ENCODE measurements around the gene RAX2. TPM values are rescaled to one million over a fixed set of nuclear protein-coding genes. Genes with fewer than 3 reads are reported as not detected.

The RAX2 gene
- not detected for polyA plus RNA-seq (2012; ENCODE audit: insufficient read depth, insufficient read length, low read depth)

- no peak for DNase-seq
- TF ChIP-seq CTCF (IDR thresholded peaks at IDR 0.05; ENCODE audit: low read depth, low read length), result no peak
- peaks cover 13% of the 10 kb centered on the region for H3K36me3 ChIP-seq
- H3K4me3 ChIP-seq (ENCODE audit: low read depth, low read length), result no peak within 1 kb of the TSS
- no peaks in the 10 kb centered on the region for H3K27me3 ChIP-seq
- no peaks in the 10 kb centered on the region for H3K9me3 ChIP-seq
- H3K4me1 ChIP-seq, result no peaks in the 10 kb centered on the region
These were observed at the start of gene RAX2 for GRCh38 chr19:3771906-3772455. Gene RAX2, minus strand, starts transcription at chr19:3772228. Its CDS starts 486 bp downstream, at chr19:3771742.

GRCh38 chr19:3821156-3821555, 49.1 kb upstream of the RAX2 start:
- Histone ChIP-seq H3K4me3 (ENCODE audit: low read depth, low read length) (no peak overlapping the region), H3K36me3 (no peaks in the 10 kb centered on the region), H3K9me3 (no peaks in the 10 kb centered on the region), H3K27me3 (no peaks in the 10 kb centered on the region), H3K4me1 (no peaks in the 10 kb centered on the region)
- TF ChIP-seq CTCF (IDR thresholded peaks at IDR 0.05; ENCODE audit: low read depth, low read length), result no peak
- DNase-seq, result no peak

GRCh38 chr19:3819989-3820388, 48.0 kb upstream of the RAX2 start:
- no peak for TF ChIP-seq CTCF (IDR thresholded peaks at IDR 0.05; ENCODE audit: low read depth, low read length)

GRCh38 chr19:3818918-3819317, 46.9 kb upstream of the RAX2 start:
- no peak for TF ChIP-seq CTCF (IDR thresholded peaks at IDR 0.05; ENCODE audit: low read depth, low read length)
- Histone ChIP-seq H3K36me3 (no peaks in the 10 kb centered on the region), H3K4me1 (no peaks in the 10 kb centered on the region), H3K27me3 (no peaks in the 10 kb centered on the region), H3K4me3 (ENCODE audit: low read depth, low read length) (no peak overlapping the region), H3K9me3 (no peaks in the 10 kb centered on the region)
- no peak for DNase-seq

More at GRCh38 chr19:3819989-3820388, 48.0 kb upstream of the RAX2 start:
- no peaks in the 10 kb centered on the region for H3K4me1 ChIP-seq
- no peak for DNase-seq
- H3K36me3 ChIP-seq, result no peaks in the 10 kb centered on the region
- H3K27me3 ChIP-seq, result no peaks in the 10 kb centered on the region
- H3K4me3 ChIP-seq (ENCODE audit: low read depth, low read length), result no peak overlapping the region
- no peaks in the 10 kb centered on the region for H3K9me3 ChIP-seq

- H3K4me1 ChIP-seq, result no peaks in the 10 kb centered on the region
- DNase-seq, result no peak
- TF ChIP-seq CTCF (IDR thresholded peaks at IDR 0.05; ENCODE audit: low read depth, low read length), result no peak
- H3K4me3 ChIP-seq (ENCODE audit: low read depth, low read length), result no peak overlapping the region
- H3K9me3 ChIP-seq, result no peaks in the 10 kb centered on the region
- H3K27me3 ChIP-seq, result no peaks in the 10 kb centered on the region
- no peaks in the 10 kb centered on the region for H3K36me3 ChIP-seq
These were observed 46.4 kb upstream of the RAX2 start for GRCh38 chr19:3818466-3818865.

GRCh38 chr19:3817761-3818160, 45.7 kb upstream of the RAX2 start:
- Histone ChIP-seq H3K4me1 (no peaks in the 10 kb centered on the region), H3K4me3 (ENCODE audit: low read depth, low read length) (no peak overlapping the region), H3K9me3 (no peaks in the 10 kb centered on the region), H3K36me3 (no peaks in the 10 kb centered on the region), H3K27me3 (no peaks in the 10 kb centered on the region)
- no peak for DNase-seq
- TF ChIP-seq CTCF (IDR thresholded peaks at IDR 0.05; ENCODE audit: low read depth, low read length), result no peak

All from BE2C (cell line).